ENCODE results near the gene STIM1. TPM values are rescaled to one million over a fixed set of nuclear protein-coding genes. Genes with fewer than 3 reads are reported as not detected.

The STIM1 gene
- total RNA-seq, 1 experiment from 2014 or later = 15.2 TPM

DNA sequence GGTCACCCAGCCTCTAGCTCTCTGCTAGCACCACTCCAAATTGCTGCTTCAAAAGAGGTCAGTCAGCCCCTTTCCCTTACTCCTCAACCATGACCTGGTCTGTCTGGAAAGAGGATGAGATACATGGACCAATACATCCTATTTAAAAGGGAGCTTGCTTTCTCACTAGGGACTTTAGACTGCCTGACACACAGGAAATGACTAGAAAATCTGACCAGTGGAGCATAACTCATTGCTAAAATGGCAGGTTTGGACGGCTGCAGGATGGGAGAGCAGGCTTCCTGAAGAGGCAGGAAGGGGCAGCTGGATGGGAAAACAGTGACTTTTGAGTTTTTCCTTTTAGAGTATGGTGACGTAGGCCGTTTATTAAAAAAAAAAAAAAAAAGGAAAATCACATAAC lies 25.3 kb downstream of the STIM1 start:
- H3K27ac Mint-ChIP-seq = peak overlapping the region in 1 of 3 experiments; percentile 89; a peak in 2 of 7 replicates
- no peak overlapping the region for H3T11ph ChIP-seq (ENCODE audit: low read length)
- H3K4me2 ChIP-seq (ENCODE audit: insufficient read depth, insufficient read length, low read length) = no peak overlapping the region
- H3K14ac ChIP-seq (ENCODE audit: insufficient read depth, low read length) = no peak overlapping the region
- no peaks in the 10 kb centered on the region for H4K20me1 ChIP-seq (ENCODE audit: control insufficient read depth, insufficient read depth, insufficient read length)
- no peak overlapping the region for H3K56ac ChIP-seq (ENCODE audit: insufficient read length, low read depth, low read length)
- H3K27me3 ChIP-seq (ENCODE audit: insufficient read depth, low read length) = no peaks in the 10 kb centered on the region; the same call in 1 of the 2 replicates
- no peak overlapping the region for H3K18ac ChIP-seq (ENCODE audit: insufficient read length, low read depth, low read length)
- H2BK120ac ChIP-seq (ENCODE audit: low read depth, low read length, poor library complexity, severe bottlenecking) = no peak overlapping the region
- no peak overlapping the region for H2AK5ac ChIP-seq (ENCODE audit: insufficient read length, low read length)
- H3K27me3 Mint-ChIP-seq (ENCODE audit: low read depth) = no peaks in the 10 kb centered on the region
- no peak overlapping the region for H3K4me3 Mint-ChIP-seq
- no peak overlapping the region for H4K8ac ChIP-seq (replicated peaks; ENCODE audit: insufficient read length, low read depth, low read length)
- no peak overlapping the region for H2AFZ ChIP-seq (ENCODE audit: low read length)
- H3K79me1 ChIP-seq (ENCODE audit: insufficient read depth, low read depth, low read length, poor library complexity, severe bottlenecking) = no peaks in the 10 kb centered on the region
- H2BK15ac ChIP-seq (ENCODE audit: low read depth, low read length) = no peak overlapping the region
- H3K27ac ChIP-seq (ENCODE audit: insufficient read length, low read depth, low read length) = no peak overlapping the region
- no peak overlapping the region for H3K23ac ChIP-seq (ENCODE audit: insufficient read length, low read depth, low read length)
- H3K4me1 Mint-ChIP-seq = peaks cover 16 to 19% of the 10 kb centered on the region in 2 experiments
- H2BK12ac ChIP-seq (ENCODE audit: insufficient read length, low read depth, low read length) = no peak overlapping the region
- no peak for DNase-seq
- H3K4me1 ChIP-seq (ENCODE audit: insufficient read depth, low read length) = no peaks in the 10 kb centered on the region
- H2BK5ac ChIP-seq (ENCODE audit: insufficient read length, low read length) = no peak overlapping the region
- H3K4ac ChIP-seq (ENCODE audit: low read depth, low read length) = no peak overlapping the region
- TF ChIP-seq, protein P1, sequence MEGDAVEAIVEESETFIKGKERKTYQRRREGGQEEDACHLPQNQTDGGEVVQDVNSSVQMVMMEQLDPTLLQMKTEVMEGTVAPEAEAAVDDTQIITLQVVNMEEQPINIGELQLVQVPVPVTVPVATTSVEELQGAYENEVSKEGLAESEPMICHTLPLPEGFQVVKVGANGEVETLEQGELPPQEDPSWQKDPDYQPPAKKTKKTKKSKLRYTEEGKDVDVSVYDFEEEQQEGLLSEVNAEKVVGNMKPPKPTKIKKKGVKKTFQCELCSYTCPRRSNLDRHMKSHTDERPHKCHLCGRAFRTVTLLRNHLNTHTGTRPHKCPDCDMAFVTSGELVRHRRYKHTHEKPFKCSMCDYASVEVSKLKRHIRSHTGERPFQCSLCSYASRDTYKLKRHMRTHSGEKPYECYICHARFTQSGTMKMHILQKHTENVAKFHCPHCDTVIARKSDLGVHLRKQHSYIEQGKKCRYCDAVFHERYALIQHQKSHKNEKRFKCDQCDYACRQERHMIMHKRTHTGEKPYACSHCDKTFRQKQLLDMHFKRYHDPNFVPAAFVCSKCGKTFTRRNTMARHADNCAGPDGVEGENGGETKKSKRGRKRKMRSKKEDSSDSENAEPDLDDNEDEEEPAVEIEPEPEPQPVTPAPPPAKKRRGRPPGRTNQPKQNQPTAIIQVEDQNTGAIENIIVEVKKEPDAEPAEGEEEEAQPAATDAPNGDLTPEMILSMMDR (conservative IDR thresholded peaks at IDR 0.05) = no peak
- H4K91ac ChIP-seq (ENCODE audit: insufficient read length, low read depth, low read length) = no peak overlapping the region
- no peaks in the 10 kb centered on the region for H3K36me3 Mint-ChIP-seq (ENCODE audit: insufficient read depth in 1 of 3, low read depth in 3 of 3)
- no peaks in the 10 kb centered on the region for H3K79me2 ChIP-seq (ENCODE audit: insufficient read depth, low read length)
- no peak overlapping the region for H2BK20ac ChIP-seq (ENCODE audit: low read depth, low read length, poor library complexity, severe bottlenecking)
- H3K9me3 Mint-ChIP-seq = no peaks in the 10 kb centered on the region
- no peaks in the 10 kb centered on the region for H3K9me3 ChIP-seq (ENCODE audit: control insufficient read depth, low read depth, low read length)
- no peak overlapping the region for H3K9ac ChIP-seq (ENCODE audit: extremely low read depth, insufficient read length, low read length)
- no peaks in the 10 kb centered on the region for H3K23me2 ChIP-seq (ENCODE audit: insufficient read length, low read depth, low read length, poor library complexity, severe bottlenecking)
- H4K5ac ChIP-seq (ENCODE audit: insufficient read length, low read depth, low read length) = no peak overlapping the region
- no CpG with 5 or more reads among the region's 3 CpGs for WGBS (ENCODE audit: extremely low coverage, insufficient read length, low lambda C conversion rate)

All from H9 (cell line).